ENCODE results near the gene KCNJ9. TPM values are rescaled to one million over a fixed set of nuclear protein-coding genes. Genes with fewer than 3 reads are reported as not detected.

KCNJ9 gene
- total and polyA plus RNA-seq, 4 donors = not detected

DNA sequence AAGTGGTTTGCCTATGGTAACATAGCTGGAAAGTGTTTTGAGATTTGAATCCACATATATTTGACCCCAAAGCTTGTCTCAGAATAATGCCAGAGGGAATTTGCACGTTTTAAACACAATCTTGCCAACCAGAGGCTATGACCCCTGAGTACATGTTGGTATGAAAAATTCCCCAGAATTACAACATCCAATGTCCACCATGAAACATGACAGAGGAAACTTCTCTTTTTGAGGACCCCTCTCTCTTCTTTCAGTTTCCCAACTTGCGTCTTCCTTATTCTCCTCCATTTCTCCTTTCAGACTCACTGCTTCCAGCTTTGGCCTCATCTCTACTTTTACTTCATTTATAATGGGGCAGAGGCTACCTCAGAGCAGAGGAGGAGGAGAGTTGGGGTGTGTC is 5.5 kb upstream of the KCNJ9 start:
- no peak for DNase-seq (ENCODE audit: low spot score)
- 55% methylated on average over 2 of the region's 2 CpGs for WGBS
- H3K4me1 ChIP-seq (ENCODE audit: control insufficient read depth in 4 of 4, insufficient read depth in 4 of 4, low read length in 3 of 4) = peaks cover 0 to under 1% (median 0%) of the 10 kb centered on the region in 4 donors
- H3K27ac ChIP-seq (ENCODE audit: low read depth in 1 of 2, low read length in 2 of 2) = no peak overlapping the region
- no peak overlapping the region for H3K4me3 ChIP-seq (ENCODE audit: low read depth in 1 of 3, low read length in 3 of 3)
- no peaks in the 10 kb centered on the region for H3K36me3 ChIP-seq (ENCODE audit: control insufficient read depth in 4 of 4, insufficient read depth in 3 of 4, low read depth in 1 of 4, low read length in 3 of 4)
- H3K27me3 ChIP-seq (ENCODE audit: control insufficient read depth in 4 of 4, insufficient read depth in 4 of 4, low read length in 3 of 4) = peaks cover 0 to 3% (median 1%) of the 10 kb centered on the region in 4 donors
- no peaks in the 10 kb centered on the region for H3K9me3 ChIP-seq (ENCODE audit: control insufficient read depth in 4 of 4, low read length in 3 of 4)
- no peak overlapping the region for H3K9ac ChIP-seq (ENCODE audit: low read depth in 1 of 2, low read length in 2 of 2)
- TF ChIP-seq YY1 (IDR thresholded peaks at IDR 0.05) = no peak
- TF ChIP-seq, protein P1, sequence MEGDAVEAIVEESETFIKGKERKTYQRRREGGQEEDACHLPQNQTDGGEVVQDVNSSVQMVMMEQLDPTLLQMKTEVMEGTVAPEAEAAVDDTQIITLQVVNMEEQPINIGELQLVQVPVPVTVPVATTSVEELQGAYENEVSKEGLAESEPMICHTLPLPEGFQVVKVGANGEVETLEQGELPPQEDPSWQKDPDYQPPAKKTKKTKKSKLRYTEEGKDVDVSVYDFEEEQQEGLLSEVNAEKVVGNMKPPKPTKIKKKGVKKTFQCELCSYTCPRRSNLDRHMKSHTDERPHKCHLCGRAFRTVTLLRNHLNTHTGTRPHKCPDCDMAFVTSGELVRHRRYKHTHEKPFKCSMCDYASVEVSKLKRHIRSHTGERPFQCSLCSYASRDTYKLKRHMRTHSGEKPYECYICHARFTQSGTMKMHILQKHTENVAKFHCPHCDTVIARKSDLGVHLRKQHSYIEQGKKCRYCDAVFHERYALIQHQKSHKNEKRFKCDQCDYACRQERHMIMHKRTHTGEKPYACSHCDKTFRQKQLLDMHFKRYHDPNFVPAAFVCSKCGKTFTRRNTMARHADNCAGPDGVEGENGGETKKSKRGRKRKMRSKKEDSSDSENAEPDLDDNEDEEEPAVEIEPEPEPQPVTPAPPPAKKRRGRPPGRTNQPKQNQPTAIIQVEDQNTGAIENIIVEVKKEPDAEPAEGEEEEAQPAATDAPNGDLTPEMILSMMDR (IDR thresholded peaks at IDR 0.05; ENCODE audit: low read depth, low read length, missing input control) = no peak
- TF ChIP-seq GABPA (IDR thresholded peaks at IDR 0.05 in 1 of 2, conservative IDR thresholded peaks at IDR 0.05 in 1 of 2) = no peak
- no peak for TF ChIP-seq EGR1 (IDR thresholded peaks at IDR 0.05; ENCODE audit: low read depth in 2 of 2)
- no peak for TF ChIP-seq RXRA (IDR thresholded peaks at IDR 0.05)
- no peak for TF ChIP-seq ZBTB33 (IDR thresholded peaks at IDR 0.05)
- no peak for TF ChIP-seq FOXA2 (IDR thresholded peaks at IDR 0.05)
- TF ChIP-seq HNF4G (IDR thresholded peaks at IDR 0.05) = no peak
- TF ChIP-seq JUND (IDR thresholded peaks at IDR 0.05) = no peak
- TF ChIP-seq HNF4A (conservative IDR thresholded peaks at IDR 0.05) = no peak
- TF ChIP-seq SP1 (IDR thresholded peaks at IDR 0.05) = no peak
- TF ChIP-seq TAF1 (conservative IDR thresholded peaks at IDR 0.05) = no peak

DNA sequence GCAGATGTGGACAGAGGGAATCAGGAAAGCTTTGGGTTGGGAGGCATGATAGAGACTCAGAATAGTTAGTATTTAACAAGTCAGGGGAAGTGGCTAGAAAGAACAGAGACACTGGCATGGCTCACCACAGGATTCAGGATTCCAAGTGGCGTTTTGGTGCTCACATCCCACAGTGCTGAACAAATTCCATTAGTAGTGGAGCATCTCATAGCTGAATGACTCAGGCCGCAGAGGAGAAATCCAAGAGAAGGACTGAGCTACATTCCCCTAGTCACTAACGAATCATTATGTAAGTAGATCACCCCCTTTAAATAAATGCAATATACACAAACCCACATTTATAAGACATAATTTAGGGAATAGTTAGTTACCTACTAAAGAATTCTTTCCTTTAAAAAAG is 5.0 kb upstream of the KCNJ9 start:
- TF ChIP-seq RAD21 (IDR thresholded peaks at IDR 0.05) = no peak
- no peak for TF ChIP-seq HNF4A (conservative IDR thresholded peaks at IDR 0.05)
- TF ChIP-seq EGR1 (IDR thresholded peaks at IDR 0.05; ENCODE audit: low read depth in 2 of 2) = no peak
- no peak for TF ChIP-seq ZBTB33 (IDR thresholded peaks at IDR 0.05)
- TF ChIP-seq RXRA (IDR thresholded peaks at IDR 0.05) = no peak
- no peak for TF ChIP-seq SP1 (IDR thresholded peaks at IDR 0.05)
- no peak for TF ChIP-seq FOXA1 (IDR thresholded peaks at IDR 0.05)
- TF ChIP-seq, protein P2, sequence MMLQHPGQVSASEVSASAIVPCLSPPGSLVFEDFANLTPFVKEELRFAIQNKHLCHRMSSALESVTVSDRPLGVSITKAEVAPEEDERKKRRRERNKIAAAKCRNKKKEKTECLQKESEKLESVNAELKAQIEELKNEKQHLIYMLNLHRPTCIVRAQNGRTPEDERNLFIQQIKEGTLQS (IDR thresholded peaks at IDR 0.05) = no peak
- no peak for TF ChIP-seq TAF1 (conservative IDR thresholded peaks at IDR 0.05)
- no peak for TF ChIP-seq YY1 (IDR thresholded peaks at IDR 0.05)
- no peak for TF ChIP-seq GABPA (IDR thresholded peaks at IDR 0.05 in 1 of 2, conservative IDR thresholded peaks at IDR 0.05 in 1 of 2)
- TF ChIP-seq, protein P1 (IDR thresholded peaks at IDR 0.05; ENCODE audit: low read depth, low read length, missing input control) = no peak
- TF ChIP-seq FOXA2 (IDR thresholded peaks at IDR 0.05) = no peak
- TF ChIP-seq JUND (IDR thresholded peaks at IDR 0.05) = no peak
- TF ChIP-seq NR2F2 (IDR thresholded peaks at IDR 0.05) = no peak
- no peak for TF ChIP-seq REST (IDR thresholded peaks at IDR 0.05)
- no peak for TF ChIP-seq MAX (IDR thresholded peaks at IDR 0.05)
- TF ChIP-seq HNF4G (IDR thresholded peaks at IDR 0.05) = no peak
- peaks cover 0 to 3% (median 1%) of the 10 kb centered on the region in 4 donors for H3K27me3 ChIP-seq (ENCODE audit: control insufficient read depth in 4 of 4, insufficient read depth in 4 of 4, low read length in 3 of 4)
- H3K4me1 ChIP-seq (ENCODE audit: control insufficient read depth in 4 of 4, insufficient read depth in 4 of 4, low read length in 3 of 4) = no peaks in the 10 kb centered on the region
- 84% methylated on average over 3 of the region's 3 CpGs for WGBS
- no peak overlapping the region for H3K4me3 ChIP-seq (ENCODE audit: low read depth in 1 of 3, low read length in 3 of 3)
- no peak for DNase-seq (ENCODE audit: low spot score)
- H3K27ac ChIP-seq (ENCODE audit: low read depth in 1 of 2, low read length in 2 of 2) = no peak overlapping the region
- no peaks in the 10 kb centered on the region for H3K9me3 ChIP-seq (ENCODE audit: control insufficient read depth in 4 of 4, low read length in 3 of 4)
- H3K9ac ChIP-seq (ENCODE audit: low read depth in 1 of 2, low read length in 2 of 2) = no peak overlapping the region
- H3K36me3 ChIP-seq (ENCODE audit: control insufficient read depth in 4 of 4, insufficient read depth in 3 of 4, low read depth in 1 of 4, low read length in 3 of 4) = no peaks in the 10 kb centered on the region

Measured in liver (tissue), 9 donors.